Glutamatergic neuron (in vitro differentiated cells): ENCODE measurements around the gene VWF. TPM values are rescaled to one million over a fixed set of nuclear protein-coding genes. Genes with fewer than 3 reads are reported as not detected.

ENCODE experiments used
- DNase-seq: peaks from one replicate; pipeline ENCODE4 v3.0.0; 2022
- H3K27ac Mint-ChIP-seq: one replicate; pipeline ENCODE4 v1.8.0; 2020; ENCODE audit warnings: mild to moderate bottlenecking, mixed read lengths, inconsistent platforms; ENCODE audit not compliant: unreplicated experiment
- H3K27me3 Mint-ChIP-seq: one replicate; pipeline ENCODE4 v1.8.0; 2020; ENCODE audit warnings: mild to moderate bottlenecking, moderate library complexity, mixed read lengths, inconsistent platforms; ENCODE audit not compliant: unreplicated experiment
- H3K36me3 Mint-ChIP-seq: one replicate; pipeline ENCODE4 v1.8.0; 2020; ENCODE audit warnings: mild to moderate bottlenecking, mixed read lengths, inconsistent platforms; ENCODE audit not compliant: unreplicated experiment
- H3K4me1 Mint-ChIP-seq: one replicate; pipeline ENCODE4 v1.8.0; 2020; ENCODE audit warnings: mild to moderate bottlenecking, low read depth, mixed read lengths, inconsistent platforms; ENCODE audit not compliant: unreplicated experiment
- H3K4me3 Mint-ChIP-seq: one replicate; pipeline ENCODE4 v1.8.0; 2020; ENCODE audit warnings: mild to moderate bottlenecking, mixed read lengths, inconsistent platforms; ENCODE audit not compliant: unreplicated experiment
- H3K9me3 Mint-ChIP-seq: one replicate; pipeline ENCODE4 v1.8.0; 2020; ENCODE audit warnings: mild to moderate bottlenecking, moderate library complexity, mixed read lengths, inconsistent platforms; ENCODE audit not compliant: unreplicated experiment
- total RNA-seq: library from RNA; stranded (reverse); fragmentation: NEBNext Ultra II Directional; extraction: Animal tissue kit (Norgen Biotek cat#: 25700); gene quantifications from one replicate; pipeline ENCODE4 v1.2.1, GENCODE V29; 2021; ENCODE audit not compliant: unreplicated experiment
- TF ChIP-seq, protein P1 (sequence below): fragments of 200-600 bp; sonication (generic); IDR thresholded peaks from one replicate; pipeline ENCODE4 v1.5.0; 2021; ENCODE audit not compliant: partially characterized antibody, unreplicated experiment

The VWF gene
- total RNA-seq, 1 donor from 2014 or later = 0.37 TPM

- TF ChIP-seq, protein P1, sequence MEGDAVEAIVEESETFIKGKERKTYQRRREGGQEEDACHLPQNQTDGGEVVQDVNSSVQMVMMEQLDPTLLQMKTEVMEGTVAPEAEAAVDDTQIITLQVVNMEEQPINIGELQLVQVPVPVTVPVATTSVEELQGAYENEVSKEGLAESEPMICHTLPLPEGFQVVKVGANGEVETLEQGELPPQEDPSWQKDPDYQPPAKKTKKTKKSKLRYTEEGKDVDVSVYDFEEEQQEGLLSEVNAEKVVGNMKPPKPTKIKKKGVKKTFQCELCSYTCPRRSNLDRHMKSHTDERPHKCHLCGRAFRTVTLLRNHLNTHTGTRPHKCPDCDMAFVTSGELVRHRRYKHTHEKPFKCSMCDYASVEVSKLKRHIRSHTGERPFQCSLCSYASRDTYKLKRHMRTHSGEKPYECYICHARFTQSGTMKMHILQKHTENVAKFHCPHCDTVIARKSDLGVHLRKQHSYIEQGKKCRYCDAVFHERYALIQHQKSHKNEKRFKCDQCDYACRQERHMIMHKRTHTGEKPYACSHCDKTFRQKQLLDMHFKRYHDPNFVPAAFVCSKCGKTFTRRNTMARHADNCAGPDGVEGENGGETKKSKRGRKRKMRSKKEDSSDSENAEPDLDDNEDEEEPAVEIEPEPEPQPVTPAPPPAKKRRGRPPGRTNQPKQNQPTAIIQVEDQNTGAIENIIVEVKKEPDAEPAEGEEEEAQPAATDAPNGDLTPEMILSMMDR = no peak
Measured at GRCh38 chr12:6091786-6092566, 32.5 kb downstream of the VWF start.

GRCh38 chr12:6090803-6091202, 33.7 kb downstream of the VWF start:
- no peaks in the 10 kb centered on the region for H3K36me3 Mint-ChIP-seq
- peaks cover 6% of the 10 kb centered on the region for H3K27me3 Mint-ChIP-seq
- H3K4me1 Mint-ChIP-seq = no peaks in the 10 kb centered on the region
- H3K27ac Mint-ChIP-seq = no peak overlapping the region
- no peak overlapping the region for H3K4me3 Mint-ChIP-seq
- TF ChIP-seq, protein P1 = no peak
- DNase-seq = no peak
- peaks cover 1% of the 10 kb centered on the region for H3K9me3 Mint-ChIP-seq

More at GRCh38 chr12:6091786-6092566, 32.5 kb downstream of the VWF start:
- Mint-ChIP-seq H3K27ac (no peak overlapping the region), H3K4me1 (no peaks in the 10 kb centered on the region), H3K36me3 (no peaks in the 10 kb centered on the region), H3K9me3 (peaks cover 1% of the 10 kb centered on the region), H3K27me3 (peaks cover 3% of the 10 kb centered on the region), H3K4me3 (no peak overlapping the region)
- no peak for DNase-seq

DNA sequence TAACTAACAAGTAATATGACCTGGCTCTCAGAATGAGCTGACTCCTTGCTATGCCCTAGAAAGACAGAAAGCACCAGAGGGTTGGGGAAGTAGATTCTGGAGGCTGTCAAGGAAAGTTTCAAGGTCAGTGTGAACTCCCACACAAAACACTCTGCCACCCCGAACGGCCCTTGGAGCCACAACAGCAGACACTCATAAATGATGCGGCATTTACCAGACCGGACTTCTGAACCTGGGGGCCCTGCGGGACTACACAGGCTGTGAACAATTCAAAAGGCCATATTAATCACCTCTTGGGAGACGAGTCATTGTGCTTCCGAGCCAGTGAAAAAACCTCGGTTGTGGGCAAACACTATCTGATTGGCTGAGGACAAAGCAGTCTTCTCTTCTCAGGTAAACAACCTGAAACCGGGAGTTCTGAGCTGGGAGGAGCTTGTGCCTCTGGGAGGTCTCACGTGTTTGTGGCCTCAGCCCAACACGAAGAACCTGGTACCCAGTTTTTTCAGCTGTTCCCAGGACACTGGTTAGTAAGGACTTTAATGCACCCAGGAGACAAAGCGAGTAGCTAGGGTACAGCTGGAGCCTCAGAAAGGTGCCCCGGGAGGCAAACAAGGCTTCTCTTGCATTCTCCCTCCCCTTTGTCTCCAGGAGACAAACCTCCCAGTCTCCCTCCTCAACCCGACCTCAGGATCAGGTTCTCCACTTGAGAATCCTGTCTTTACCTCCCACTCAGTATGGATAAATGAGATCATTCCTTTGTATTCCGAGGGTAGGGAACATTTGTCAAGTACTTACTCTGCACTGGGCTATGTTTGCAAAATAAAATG, 35.3 kb downstream of the VWF start:
- TF ChIP-seq, protein P1 = no peak
- H3K4me3 Mint-ChIP-seq = no peak overlapping the region
- no peaks in the 10 kb centered on the region for H3K36me3 Mint-ChIP-seq
- H3K27ac Mint-ChIP-seq = no peak overlapping the region
- no peak for DNase-seq
- peaks cover 3% of the 10 kb centered on the region for H3K9me3 Mint-ChIP-seq
- H3K27me3 Mint-ChIP-seq = peaks cover 6% of the 10 kb centered on the region
- H3K4me1 Mint-ChIP-seq = peaks cover 3% of the 10 kb centered on the region

- H3K4me1 Mint-ChIP-seq = peaks cover 7% of the 10 kb centered on the region
- H3K27me3 Mint-ChIP-seq = peaks cover 4% of the 10 kb centered on the region
- H3K27ac Mint-ChIP-seq = no peak overlapping the region
- DNase-seq = no peak
- H3K36me3 Mint-ChIP-seq = no peaks in the 10 kb centered on the region
- H3K9me3 Mint-ChIP-seq = peaks cover 3% of the 10 kb centered on the region
- no peak overlapping the region for H3K4me3 Mint-ChIP-seq
- TF ChIP-seq, protein P1 = no peak
Measured at GRCh38 chr12:6086316-6086715, 38.2 kb downstream of the VWF start.
